IMR-90 (cell line): Measurements from ENCODE around the gene FAT1. TPM values are rescaled to one million over a fixed set of nuclear protein-coding genes. Genes with fewer than 3 reads are reported as not detected.

Experiments used
- ATAC-seq: fragments of 200-7000 bp; cut with Tn5 transposase; 2 replicates; pipeline ENCODE4 v1.9.1; 2020; ENCODE audit warnings: low read depth, mild to moderate bottlenecking, moderate library complexity
- BruUV-seq: library from RNA; stranded (reverse); fragments of 400-500 nt; replicated peaks from 2 replicates; lab custom pipeline; 2021; lab: Mats Ljungman, UMichigan
- CTCF ChIA-PET: fragments of 300-600 bp; formaldehyde crosslinking; extraction: SDS; loops from one replicate; lab custom pipeline; 2021; ENCODE audit warnings: antibody characterized with exemption; lab: Yijun Ruan, JAX
- POLR2A ChIA-PET: fragments of 300-600 bp; sonication (Branson Sonifier 250); formaldehyde crosslinking; loops from one replicate; lab custom pipeline; 2022; ENCODE audit warnings: antibody characterized with exemption; ENCODE audit not compliant: unreplicated experiment; lab: Charles Lee
- DNase-seq: peaks from one replicate; pipeline ENCODE4 v3.0.0; 2013
- H2AFZ ChIP-seq: replicated peaks from 2 replicates; pipeline ENCODE3; 2013; ENCODE audit warnings: low read length, mild to moderate bottlenecking; ENCODE audit not compliant: poor library complexity
- H2AK5ac ChIP-seq: 2 replicates; pipeline ENCODE4 v1.6.1; 2013; ENCODE audit warnings: low read depth, low read length, inconsistent platforms
- H2AK9ac ChIP-seq: replicated peaks from 2 replicates; pipeline ENCODE3; 2013; ENCODE audit warnings: mild to moderate bottlenecking, low read depth, low read length, moderate library complexity; ENCODE audit not compliant: poor library complexity
- H2BK120ac ChIP-seq: 2 replicates; pipeline ENCODE4 v1.6.1; 2013; ENCODE audit warnings: low read depth, low read length, inconsistent platforms
- H2BK15ac ChIP-seq: 3 replicates; pipeline ENCODE4 v1.6.1; 2013; ENCODE audit warnings: low read depth, low read length, inconsistent platforms
- H2BK20ac ChIP-seq: 2 replicates; pipeline ENCODE4 v1.6.1; 2013; ENCODE audit warnings: low read depth, mild to moderate bottlenecking, inconsistent platforms, low read length, moderate library complexity
- H2BK5ac ChIP-seq: 2 replicates; pipeline ENCODE4 v1.6.1; 2013; ENCODE audit warnings: mild to moderate bottlenecking, low read depth, low read length, inconsistent platforms; ENCODE audit not compliant: poor library complexity, severe bottlenecking
- H3K14ac ChIP-seq: replicated peaks from 2 replicates; pipeline ENCODE4 v1.6.1; 2013; ENCODE audit warnings: low read depth, low read length, inconsistent platforms
- H3K18ac ChIP-seq: 2 replicates; pipeline ENCODE4 v1.6.1; 2013; ENCODE audit warnings: low read depth, low read length, control low read depth
- H3K23ac ChIP-seq: 2 replicates; pipeline ENCODE4 v1.6.1; 2013; ENCODE audit warnings: low read depth, low read length, inconsistent platforms
- H3K27ac ChIP-seq: 2 replicates; pipeline ENCODE4 v1.5.1; 2013; ENCODE audit warnings: mild to moderate bottlenecking, control low read depth, low read length; ENCODE audit not compliant: insufficient read depth
- H3K27me3 ChIP-seq: 2 replicates; pipeline ENCODE4 v1.6.1; 2013; ENCODE audit warnings: low read length; ENCODE audit not compliant: control insufficient read depth, insufficient read depth
- H3K36me3 ChIP-seq: 2 replicates; pipeline ENCODE4 v1.6.1; 2013; ENCODE audit warnings: low read length, mixed read lengths; ENCODE audit not compliant: control insufficient read depth, insufficient read depth
- H3K4ac ChIP-seq: 2 replicates; pipeline ENCODE4 v1.6.1; 2013; ENCODE audit warnings: low read depth, low read length, inconsistent platforms
- H3K4me1 ChIP-seq: 2 replicates; pipeline ENCODE4 v1.6.1; 2013; ENCODE audit warnings: low read length, mixed read lengths; ENCODE audit not compliant: control insufficient read depth, insufficient read depth
- H3K4me2 ChIP-seq: 2 replicates; pipeline ENCODE4 v1.6.1; 2013; ENCODE audit warnings: low read depth, mild to moderate bottlenecking, control low read depth, low read length, moderate library complexity
- H3K4me3 ChIP-seq: 2 replicates; pipeline ENCODE4 v1.5.1; 2013; ENCODE audit warnings: low read depth, mild to moderate bottlenecking, control low read depth, low read length, moderate library complexity; ENCODE audit not compliant: insufficient read depth
- H3K56ac ChIP-seq: 2 replicates; pipeline ENCODE4 v1.6.1; 2013; ENCODE audit warnings: low read length, inconsistent platforms; ENCODE audit not compliant: insufficient read depth; ENCODE audit errors: extremely low read depth
- H3K79me1 ChIP-seq, 2 experiments: 2 replicates each; pipeline ENCODE4 v1.6.1; 2013; ENCODE audit warnings: low read length in 2 of 2, inconsistent platforms in 1 of 2, low read depth in 1 of 2
- H3K9ac ChIP-seq: 2 replicates; pipeline ENCODE4 v1.6.1; 2013; ENCODE audit warnings: low read depth, low read length, control low read depth
- H3K9me1 ChIP-seq: 2 replicates; pipeline ENCODE4 v1.6.1; 2013; ENCODE audit warnings: low read length, inconsistent platforms; ENCODE audit not compliant: insufficient read depth
- H3K9me3 ChIP-seq: 2 replicates; pipeline ENCODE4 v1.6.1; 2013; ENCODE audit warnings: low read length; ENCODE audit not compliant: control insufficient read depth, insufficient read depth
- H4K20me1 ChIP-seq: 2 replicates; pipeline ENCODE4 v1.6.1; 2013; ENCODE audit warnings: low read length, inconsistent platforms; ENCODE audit not compliant: insufficient read depth
- H4K5ac ChIP-seq: 2 replicates; pipeline ENCODE4 v1.6.1; 2013; ENCODE audit warnings: mild to moderate bottlenecking, low read depth, low read length, control low read depth
- H4K8ac ChIP-seq, 2 experiments: 2 replicates each; pipeline ENCODE4 v1.6.1; 2013; ENCODE audit warnings: low read depth in 2 of 2, low read length in 2 of 2, control low read depth in 1 of 2, inconsistent platforms in 1 of 2
- H4K91ac ChIP-seq: 2 replicates; pipeline ENCODE4 v1.6.1; 2013; ENCODE audit warnings: low read depth, low read length, inconsistent platforms; ENCODE audit not compliant: insufficient read depth
- CEBPB ChIP-seq: IDR thresholded peaks from 2 replicates; pipeline ENCODE4 v1.6.1; 2012; ENCODE audit warnings: low read depth, low read length, improper control_type of control experiment
- FOS ChIP-seq: fragments of 150-350 bp; IDR thresholded peaks from 2 replicates; pipeline ENCODE4 v1.6.1; 2016; ENCODE audit warnings: low read depth, low read length
- MAZ ChIP-seq: IDR thresholded peaks from 2 replicates; pipeline ENCODE4 v1.6.1; 2012; ENCODE audit warnings: low read depth, mild to moderate bottlenecking, low read length, improper control_type of control experiment, moderate library complexity, borderline replicate concordance
- MXI1 ChIP-seq: IDR thresholded peaks from 2 replicates; pipeline ENCODE4 v1.6.1; 2012; ENCODE audit warnings: low read depth, mild to moderate bottlenecking, low read length, moderate library complexity, borderline replicate concordance
- POLR2A ChIP-seq: IDR thresholded peaks from 2 replicates; pipeline ENCODE4 v1.6.1; 2012; ENCODE audit warnings: mild to moderate bottlenecking, low read depth, low read length
- RAD21 ChIP-seq: IDR thresholded peaks from 2 replicates; pipeline ENCODE4 v1.6.1; 2012; ENCODE audit warnings: low read length, improper control_type of control experiment
- RCOR1 ChIP-seq: IDR thresholded peaks from 2 replicates; pipeline ENCODE4 v1.6.1; 2012; ENCODE audit warnings: mild to moderate bottlenecking, low read length, improper control_type of control experiment; ENCODE audit not compliant: insufficient replicate concordance
- RFX5 ChIP-seq: IDR thresholded peaks from 2 replicates; pipeline ENCODE4 v1.8.0; 2012; ENCODE audit warnings: low read depth, mild to moderate bottlenecking, low read length, moderate library complexity
- SMC3 ChIP-seq: fragments of 150-350 bp; IDR thresholded peaks from 2 replicates; pipeline ENCODE4 v1.6.1; 2016; ENCODE audit warnings: low read depth, mild to moderate bottlenecking, antibody characterized with exemption, low read length, moderate library complexity
- WGBS, 2 experiments: methylation state at CpG; one replicate each; pipeline versions ENCODE4 v1.1.5 to v1.1.7; 2013; ENCODE audit warnings: missing lambda C conversion rate in 2 of 2; ENCODE audit not compliant: insufficient read length in 1 of 2; ENCODE audit errors: extremely low coverage in 2 of 2; 5-methylcytosine and 5-hydroxymethylcytosine counted together
- dilution Hi-C: fragments of 300-500 bp; cut with HindIII; formaldehyde crosslinking; loops from one replicate; pipeline ENCODE4 v1.14.3; 2018; ENCODE audit warnings: low sequenced_read_pairs; ENCODE audit not compliant: unreplicated experiment
- in situ Hi-C: fragments of 300-500 bp; cut with MboI; formaldehyde crosslinking; loops from 3 replicates; pipeline ENCODE4 v1.14.3; 2019; ENCODE audit warnings: low sequenced_read_pairs, inconsistent platforms, mixed read lengths
- intact Hi-C: fragments of 100-400 bp; cut with micrococcal nuclease; formaldehyde crosslinking; loops from 2 replicates; pipeline ENCODE4 v1.10.0; 2022
- polyA plus RNA-seq, 3 experiments: library from polyadenylated mRNA; depleted of rRNA; stranded (reverse); fragments of >200 nt; gene quantifications; 2 replicates each; pipeline ENCODE4 v1.2.3, GENCODE V29; 2012; ENCODE audit warnings: low replicate concordance in 1 of 3
- total RNA-seq: library from RNA; depleted of rRNA; stranded (reverse); fragments of >200 nt; gene quantifications from 2 replicates; pipeline ENCODE4 v1.2.3, GENCODE V29; 2012
- TF ChIP-seq, protein P1 (sequence below): conservative IDR thresholded peaks from 2 replicates; pipeline ENCODE4 v1.5.1; 2012; ENCODE audit warnings: mild to moderate bottlenecking, low read depth, low read length, improper control_type of control experiment
- TF ChIP-seq, protein P2 (sequence below): fragments of 150-350 bp; IDR thresholded peaks from 2 replicates; pipeline ENCODE4 v1.6.1; 2016; ENCODE audit warnings: low read depth, mild to moderate bottlenecking, low read length, moderate library complexity, borderline replicate concordance

Gene FAT1
- total and polyA plus RNA-seq, 2 of the 4 experiments (the other 2 are of a cell fraction): 156 to 519 TPM

DNA sequence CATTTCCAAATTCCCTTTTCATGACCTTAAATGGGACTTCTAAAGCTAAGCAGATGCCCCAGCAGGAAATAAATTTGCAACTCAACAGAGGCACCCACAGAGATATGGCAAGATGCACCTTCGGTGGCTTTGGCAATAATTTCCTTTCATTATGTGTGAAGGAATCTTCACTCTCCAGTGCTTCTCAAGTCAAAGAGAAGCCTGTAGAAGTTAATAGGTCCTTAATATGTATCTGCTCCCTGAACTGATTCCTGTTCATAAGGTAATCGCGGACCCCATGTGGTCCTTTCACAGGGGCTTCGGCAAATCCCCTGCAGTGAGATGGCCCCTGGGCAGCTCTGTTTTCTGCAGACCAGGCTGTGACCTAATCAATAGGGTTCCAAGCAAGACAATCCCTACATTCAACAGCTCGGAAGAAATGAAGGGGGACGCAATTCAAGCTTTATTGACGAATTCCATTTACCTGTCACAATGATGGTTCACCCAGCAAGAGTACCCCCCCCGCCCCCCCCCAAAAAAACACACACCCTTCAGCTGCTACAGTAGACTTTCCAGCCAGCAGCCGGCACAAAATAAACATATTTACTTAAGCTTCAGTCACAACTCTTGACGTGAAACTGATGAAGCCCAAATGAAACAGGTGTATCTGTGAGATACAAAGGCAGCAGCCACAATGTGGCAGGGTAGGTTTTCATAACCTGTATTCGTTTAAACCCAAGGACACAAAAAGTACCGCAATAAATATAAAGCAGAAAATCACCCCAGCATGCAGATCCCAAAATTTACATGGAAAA lies 35.3 kb downstream of the FAT1 start:
- Histone ChIP-seq H2AK5ac (no peak overlapping the region), H4K8ac (no peak overlapping the region), H3K4ac (no peak overlapping the region), H4K20me1 (peaks cover 79% of the 10 kb centered on the region), H3K4me2 (no peak overlapping the region), H4K5ac (no peak overlapping the region), H3K9me3 (no peaks in the 10 kb centered on the region), H3K23ac (no peak overlapping the region), H3K4me3 (no peak overlapping the region), H3K27ac (peak overlapping the region; percentile 33; the same call in 1 of the 2 replicates), H3K56ac (no peak overlapping the region), H3K14ac (no peak overlapping the region), H2BK15ac (no peak overlapping the region), H2AFZ (no peak overlapping the region), H3K9ac (no peak overlapping the region), H3K9me1 (peaks cover 13% of the 10 kb centered on the region), H2BK5ac (no peak overlapping the region), H4K91ac (no peak overlapping the region), H3K79me1 (peaks cover 0 to 56% of the 10 kb centered on the region in 2 experiments; a peak in 2 of 4 replicates), H3K18ac (no peak overlapping the region), H3K36me3 (peaks cover 30% of the 10 kb centered on the region), H3K4me1 (peaks cover 30% of the 10 kb centered on the region), H2BK20ac (no peak overlapping the region), H2AK9ac (no peak overlapping the region), H2BK120ac (no peak overlapping the region), H3K27me3 (no peaks in the 10 kb centered on the region)
- in situ Hi-C loops: no loop called here
- WGBS, 2 experiments: 90% methylated on average over 2 of the region's 12 CpGs; no CpG with 5 or more reads in 1 of the 2 experiments
- dilution Hi-C loops: no loop called here
- ChIA-PET CTCF (no interaction called here), POLR2A (interaction anchor here (0.6 kb wide), 1 partner anchor 444 kb away, joined by 10 read pairs; no protein-coding TSS in a partner anchor)
- TF ChIP-seq MXI1 (no peak), RAD21 (no peak), MAZ (no peak), POLR2A (no peak), RCOR1 (no peak), FOS (no peak), RFX5 (no peak), SMC3 (no peak), CEBPB (no peak)
- TF ChIP-seq, protein P1, sequence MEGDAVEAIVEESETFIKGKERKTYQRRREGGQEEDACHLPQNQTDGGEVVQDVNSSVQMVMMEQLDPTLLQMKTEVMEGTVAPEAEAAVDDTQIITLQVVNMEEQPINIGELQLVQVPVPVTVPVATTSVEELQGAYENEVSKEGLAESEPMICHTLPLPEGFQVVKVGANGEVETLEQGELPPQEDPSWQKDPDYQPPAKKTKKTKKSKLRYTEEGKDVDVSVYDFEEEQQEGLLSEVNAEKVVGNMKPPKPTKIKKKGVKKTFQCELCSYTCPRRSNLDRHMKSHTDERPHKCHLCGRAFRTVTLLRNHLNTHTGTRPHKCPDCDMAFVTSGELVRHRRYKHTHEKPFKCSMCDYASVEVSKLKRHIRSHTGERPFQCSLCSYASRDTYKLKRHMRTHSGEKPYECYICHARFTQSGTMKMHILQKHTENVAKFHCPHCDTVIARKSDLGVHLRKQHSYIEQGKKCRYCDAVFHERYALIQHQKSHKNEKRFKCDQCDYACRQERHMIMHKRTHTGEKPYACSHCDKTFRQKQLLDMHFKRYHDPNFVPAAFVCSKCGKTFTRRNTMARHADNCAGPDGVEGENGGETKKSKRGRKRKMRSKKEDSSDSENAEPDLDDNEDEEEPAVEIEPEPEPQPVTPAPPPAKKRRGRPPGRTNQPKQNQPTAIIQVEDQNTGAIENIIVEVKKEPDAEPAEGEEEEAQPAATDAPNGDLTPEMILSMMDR: no peak
- TF ChIP-seq, protein P2, sequence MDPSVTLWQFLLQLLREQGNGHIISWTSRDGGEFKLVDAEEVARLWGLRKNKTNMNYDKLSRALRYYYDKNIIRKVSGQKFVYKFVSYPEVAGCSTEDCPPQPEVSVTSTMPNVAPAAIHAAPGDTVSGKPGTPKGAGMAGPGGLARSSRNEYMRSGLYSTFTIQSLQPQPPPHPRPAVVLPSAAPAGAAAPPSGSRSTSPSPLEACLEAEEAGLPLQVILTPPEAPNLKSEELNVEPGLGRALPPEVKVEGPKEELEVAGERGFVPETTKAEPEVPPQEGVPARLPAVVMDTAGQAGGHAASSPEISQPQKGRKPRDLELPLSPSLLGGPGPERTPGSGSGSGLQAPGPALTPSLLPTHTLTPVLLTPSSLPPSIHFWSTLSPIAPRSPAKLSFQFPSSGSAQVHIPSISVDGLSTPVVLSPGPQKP: no peak
- intact Hi-C loops: no loop called here
- no TSS peak for BruUV-seq
- ATAC-seq: no peak
- no peak for DNase-seq
